ENCODE measurements around the gene NUTF2. TPM values are rescaled to one million over a fixed set of nuclear protein-coding genes. Genes with fewer than 3 reads are reported as not detected.

NUTF2 gene
- total RNA-seq, 4 donors from 2014 or later, result 31.6 to 153 (median 58.4) TPM

- H3K36me3 ChIP-seq, result no peaks in the 10 kb centered on the region
- 45 to 46% methylated on average over 4 to 5 of the region's 6 CpGs for WGBS, 2 donors
- no peaks in the 10 kb centered on the region for H3K27me3 ChIP-seq
- intact Hi-C loops (cut with DNase I), result no loop called here
- no peak overlapping the region for H3K4me3 ChIP-seq (replicated peaks in 1 of 3)
- DNase-seq, result peak; percentile 92 to 94
- H3K4me1 ChIP-seq, result peaks cover 29 to 58% of the 10 kb centered on the region in 2 donors
- no peaks in the 10 kb centered on the region for H3K9me3 ChIP-seq
- TF ChIP-seq CTCF (IDR thresholded peaks at IDR 0.05) (no peak), POLR2A (IDR thresholded peaks at IDR 0.05) (no peak)
- H3K27ac ChIP-seq, result peak overlapping the region; percentile 52 to 72 (median 67)
These were observed 70.6 kb downstream of the NUTF2 start for GRCh38 chr16:67917140-67917851.

GRCh38 chr16:67917852-67918236 lies 71.1 kb downstream of the NUTF2 start:
- Histone ChIP-seq H3K9me3 (no peaks in the 10 kb centered on the region), H3K36me3 (no peaks in the 10 kb centered on the region), H3K27ac (peak overlapping the region; percentile 52 to 72 (median 67)), H3K27me3 (no peaks in the 10 kb centered on the region), H3K4me3 (replicated peaks in 1 of 3) (no peak overlapping the region), H3K4me1 (peaks cover 32 to 64% of the 10 kb centered on the region in 2 donors)
- WGBS, 2 donors, result 31 to 55% methylated on average over 4 of the region's 4 CpGs
- TF ChIP-seq CTCF (IDR thresholded peaks at IDR 0.05) (no peak), POLR2A (IDR thresholded peaks at IDR 0.05) (no peak)
- intact Hi-C loops (cut with DNase I), result no loop called here
- peak; percentile 77 to 78 for DNase-seq

DNA sequence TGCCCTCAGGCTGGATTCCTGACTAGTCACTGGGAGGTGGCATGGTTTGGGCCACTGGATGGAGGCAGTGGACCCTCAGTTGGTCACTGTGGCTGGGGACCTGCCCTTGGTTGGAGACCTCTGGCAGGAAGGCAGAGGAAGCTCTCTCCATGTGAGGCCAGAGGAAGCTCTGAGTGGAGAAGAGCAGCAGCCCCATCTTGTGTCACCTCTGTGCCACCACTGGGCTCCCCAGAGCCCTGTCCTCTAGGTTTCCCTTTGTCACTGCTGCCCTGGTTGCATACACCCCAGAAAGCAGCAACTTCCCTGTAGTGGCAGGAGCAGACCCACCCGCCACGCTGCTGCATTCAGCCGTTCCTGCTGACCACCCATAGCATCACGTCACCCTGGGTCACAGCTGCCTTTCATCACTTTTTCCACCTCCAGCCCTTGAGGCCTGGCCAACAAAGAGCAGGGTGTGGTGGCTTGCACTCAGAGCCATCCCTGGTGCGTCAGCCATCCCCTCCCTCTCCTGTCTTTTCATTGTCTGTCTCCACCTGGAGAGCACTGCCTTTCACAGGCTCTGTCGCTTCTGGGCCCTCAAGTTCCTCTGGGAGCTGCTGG lies 73.0 kb downstream of the NUTF2 start:
- Histone ChIP-seq H3K4me1 (peaks cover 44 to 81% of the 10 kb centered on the region in 2 donors), H3K27ac (peak overlapping the region in 2 of 3 donors; percentile 15 to 72), H3K4me3 (replicated peaks in 1 of 3) (no peak overlapping the region), H3K27me3 (no peaks in the 10 kb centered on the region), H3K36me3 (no peaks in the 10 kb centered on the region), H3K9me3 (no peaks in the 10 kb centered on the region)
- no peak for TF ChIP-seq POLR2A (IDR thresholded peaks at IDR 0.05)
- no peak for TF ChIP-seq CTCF (IDR thresholded peaks at IDR 0.05)
- intact Hi-C loops (cut with DNase I), result no loop called here
- WGBS, 2 donors, result 90% methylated on average over 6 of the region's 6 CpGs
- DNase-seq, result no peak

Small RNA genes lying within 50 kb of the gene (small RNA-seq; reads per million reads assigned to genes)
- gene AC040162.2 (not detected), gene NRN1L (not detected)

Other genes with a start within 250 kb of the NUTF2 start
- gene CARMIL2, start 201.8 kb upstream of the NUTF2 start, total RNA-seq, result 1 to 10 TPM in 2 of 4 donors, under 1 TPM in 2; 0.22 to 1.3 (median 0.92) TPM
- gene ACD, start 186.7 kb upstream of the NUTF2 start, total RNA-seq, result 10 to 100 TPM in 3 of 4 donors, 1 to 10 TPM in 1; 9.3 to 28.7 (median 21.5) TPM
- gene PARD6A, start 186.0 kb upstream of the NUTF2 start, total RNA-seq, result 1 to 10 TPM; 2.5 to 8.8 (median 5.0) TPM
- gene ENKD1, start 180.2 kb upstream of the NUTF2 start, total RNA-seq, result 10 to 100 TPM; 14.2 to 33.2 (median 21.9) TPM
- gene C16orf86, start 180.1 kb upstream of the NUTF2 start, total RNA-seq, result 10 to 100 TPM in 1 of 4 donors, 1 to 10 TPM in 3; 3.9 to 10.7 (median 6.9) TPM
- 10 to 100 TPM; 10.9 to 27.5 (median 23.7) TPM for gene GFOD2, start 127.6 kb upstream of the NUTF2 start, total RNA-seq
- gene RANBP10, start 40.4 kb upstream of the NUTF2 start, total RNA-seq, result 10 to 100 TPM in 2 of 4 donors, 1 to 10 TPM in 2; 9.2 to 13.0 (median 11.0) TPM
- gene TSNAXIP1, start 40.0 kb upstream of the NUTF2 start, total RNA-seq, result 1 to 10 TPM in 2 of 4 donors, under 1 TPM in 2; 0.34 to 3.2 (median 0.93) TPM
- 10 to 100 TPM; 53.5 to 79.0 (median 67.8) TPM for gene THAP11, start 4.6 kb upstream of the NUTF2 start, total RNA-seq
- gene CENPT, start 760 bp downstream of the NUTF2 start, total RNA-seq, result 10 to 100 TPM; 15.7 to 43.8 (median 26.2) TPM
- gene EDC4, start 26.1 kb downstream of the NUTF2 start, total RNA-seq, result 10 to 100 TPM; 31.4 to 68.2 (median 41.2) TPM
- gene NRN1L, start 38.0 kb downstream of the NUTF2 start, total RNA-seq, result 1 to 10 TPM in 1 of 4 donors, not detected in 3; 2.0 TPM
- 10 to 100 TPM; 20.3 to 35.7 (median 28.8) TPM for gene PSKH1, start 46.3 kb downstream of the NUTF2 start, total RNA-seq
- gene CTRL, start 84.9 kb downstream of the NUTF2 start, total RNA-seq, result under 1 TPM in 2 of 4 donors, not detected in 2; 0.34 to 0.94 TPM
- 10 to 100 TPM; 22.9 to 39.7 (median 32.5) TPM for gene PSMB10, start 89.9 kb downstream of the NUTF2 start, total RNA-seq
- gene LCAT, start 97.2 kb downstream of the NUTF2 start, total RNA-seq, result 10 to 100 TPM in 3 of 4 donors, 1 to 10 TPM in 1; 9.9 to 16.4 (median 13.4) TPM
- 10 to 100 TPM; 47.0 to 65.1 (median 51.7) TPM for gene SLC12A4, start 121.7 kb downstream of the NUTF2 start, total RNA-seq
- gene DPEP3, start 133.6 kb downstream of the NUTF2 start, total RNA-seq, result under 1 TPM in 2 of 4 donors, not detected in 2; 0.11 to 0.40 TPM
- 1 to 10 TPM in 3 of 4 donors, under 1 TPM in 1; 0.22 to 2.5 (median 2.1) TPM for gene DPEP2, start 152.6 kb downstream of the NUTF2 start, total RNA-seq
- not detected for gene DPEP2NB, start 169.0 kb downstream of the NUTF2 start, total RNA-seq
- gene DDX28, start 176.3 kb downstream of the NUTF2 start, total RNA-seq, result 10 to 100 TPM in 1 of 4 donors, 1 to 10 TPM in 3; 4.2 to 10.0 (median 6.6) TPM
- 10 to 100 TPM; 10.0 to 14.1 (median 12.9) TPM for gene DUS2, start 176.4 kb downstream of the NUTF2 start, total RNA-seq
- gene NFATC3, start 238.4 kb downstream of the NUTF2 start, total RNA-seq, result 100 to 1,000 TPM in 1 of 4 donors, 10 to 100 TPM in 3; 67.7 to 107 (median 71.7) TPM

Data from thyroid gland (tissue), 4 donors.